Measurements from ENCODE around the gene SNX32.

SNX32 gene

GRCh38 chr11:65863889-65864705 lies 30.3 kb downstream of the SNX32 start:
- Histone ChIP-seq H3K79me2 (peaks cover 2% of the 10 kb centered on the region), H3K4me3 (ENCODE audit: low read depth, low read length) (no peak overlapping the region), H3K36me3 (ENCODE audit: control insufficient read depth, insufficient read depth, low read length) (no peaks in the 10 kb centered on the region), H2AFZ (no peak overlapping the region), H3K9ac (no peak overlapping the region), H3K27me3 (ENCODE audit: control insufficient read depth, insufficient read depth, low read length) (no peaks in the 10 kb centered on the region), H3K4me2 (ENCODE audit: low read length) (no peak overlapping the region), H3K4me1 (peaks cover 5% of the 10 kb centered on the region), H3K9me3 (ENCODE audit: control insufficient read depth, low read length) (no peaks in the 10 kb centered on the region), H3K27ac (no peak overlapping the region)
- no peak for TF ChIP-seq CTCF (IDR thresholded peaks at IDR 0.05)

- no peaks in the 10 kb centered on the region for H3K9me3 ChIP-seq (ENCODE audit: control insufficient read depth, low read length)
- no peak overlapping the region for H3K9ac ChIP-seq
- no peak for TF ChIP-seq CTCF (IDR thresholded peaks at IDR 0.05)
- H3K27ac ChIP-seq: no peak overlapping the region
- H3K27me3 ChIP-seq (ENCODE audit: control insufficient read depth, insufficient read depth, low read length): no peaks in the 10 kb centered on the region
- H3K4me3 ChIP-seq (ENCODE audit: low read depth, low read length): no peak overlapping the region
- H3K4me1 ChIP-seq: peaks cover 5% of the 10 kb centered on the region
- no peaks in the 10 kb centered on the region for H3K36me3 ChIP-seq (ENCODE audit: control insufficient read depth, insufficient read depth, low read length)
- H3K4me2 ChIP-seq (ENCODE audit: low read length): no peak overlapping the region
- H3K79me2 ChIP-seq: peaks cover 2% of the 10 kb centered on the region
- no peak overlapping the region for H2AFZ ChIP-seq
These were observed 31.1 kb downstream of the SNX32 start for GRCh38 chr11:65864706-65865471.

DNA sequence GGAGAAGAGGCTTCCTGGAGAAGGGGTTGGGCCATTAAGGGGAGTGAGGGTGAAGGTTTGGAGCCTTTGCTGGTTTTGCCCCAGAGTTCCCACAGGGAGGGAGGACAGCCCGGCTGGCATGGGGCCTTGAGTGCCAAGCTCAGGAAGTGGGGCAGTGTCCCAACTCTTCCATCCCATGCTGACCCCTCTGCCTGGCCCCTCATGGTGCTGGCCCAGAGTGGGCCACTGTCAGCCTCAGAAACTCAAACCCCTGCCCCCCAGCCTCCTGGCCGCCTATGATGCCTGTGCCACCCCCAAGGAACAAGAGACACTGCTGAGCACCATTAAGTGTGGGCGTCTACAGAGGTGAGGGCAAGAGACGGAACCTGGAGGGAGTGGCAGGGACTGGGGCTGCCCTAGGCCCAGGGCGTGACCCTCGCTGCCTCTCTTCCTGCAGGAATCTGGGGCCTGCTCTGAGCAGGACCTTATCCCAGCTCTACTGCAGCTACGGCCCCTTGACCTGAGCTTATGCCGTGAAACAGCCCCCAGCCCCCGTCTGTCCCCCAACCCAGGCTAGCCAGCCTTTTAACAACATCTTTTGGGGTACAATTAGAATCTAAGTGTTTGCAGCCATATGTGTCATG lies 31.9 kb downstream of the SNX32 start:
- H3K27me3 ChIP-seq (ENCODE audit: control insufficient read depth, insufficient read depth, low read length): no peaks in the 10 kb centered on the region
- H3K9me3 ChIP-seq (ENCODE audit: control insufficient read depth, low read length): no peaks in the 10 kb centered on the region
- no peak overlapping the region for H3K4me2 ChIP-seq (ENCODE audit: low read length)
- no peak overlapping the region for H3K9ac ChIP-seq
- H3K27ac ChIP-seq: no peak overlapping the region
- peaks cover 2% of the 10 kb centered on the region for H3K79me2 ChIP-seq
- H3K4me3 ChIP-seq (ENCODE audit: low read depth, low read length): no peak overlapping the region
- no peak for TF ChIP-seq CTCF (IDR thresholded peaks at IDR 0.05)
- no peak overlapping the region for H2AFZ ChIP-seq
- no peaks in the 10 kb centered on the region for H3K36me3 ChIP-seq (ENCODE audit: control insufficient read depth, insufficient read depth, low read length)
- peaks cover 5% of the 10 kb centered on the region for H3K4me1 ChIP-seq

GRCh38 chr11:65866509-65867283 lies 32.9 kb downstream of the SNX32 start:
- no peaks in the 10 kb centered on the region for H3K27me3 ChIP-seq (ENCODE audit: control insufficient read depth, insufficient read depth, low read length)
- no peak overlapping the region for H3K27ac ChIP-seq
- H3K4me2 ChIP-seq (ENCODE audit: low read length): no peak overlapping the region
- no peak for TF ChIP-seq CTCF (IDR thresholded peaks at IDR 0.05)
- no peaks in the 10 kb centered on the region for H3K9me3 ChIP-seq (ENCODE audit: control insufficient read depth, low read length)
- H3K4me3 ChIP-seq (ENCODE audit: low read depth, low read length): no peak overlapping the region
- H3K9ac ChIP-seq: no peak overlapping the region
- H3K4me1 ChIP-seq: no peaks in the 10 kb centered on the region
- H3K36me3 ChIP-seq (ENCODE audit: control insufficient read depth, insufficient read depth, low read length): no peaks in the 10 kb centered on the region
- H3K79me2 ChIP-seq: no peaks in the 10 kb centered on the region
- no peak overlapping the region for H2AFZ ChIP-seq
